Osteoblast (primary cell): Measurements from ENCODE around the gene RAMP1. TPM values are rescaled to one million over a fixed set of nuclear protein-coding genes. Genes with fewer than 3 reads are reported as not detected.

Experiments
- DNase-seq: peaks from one replicate; pipeline ENCODE4 v3.0.0; 2011; ENCODE audit warnings: low spot score, mixed read lengths; ENCODE audit not compliant: insufficient read length; ENCODE audit errors: missing footprints
- H2AFZ ChIP-seq: 2 replicates; pipeline ENCODE4 v1.6.0; 2011; ENCODE audit warnings: mild to moderate bottlenecking, low read length
- H3K27ac ChIP-seq: 2 replicates; pipeline ENCODE4 v1.5.1; 2011; ENCODE audit warnings: mild to moderate bottlenecking, low read depth, low read length, moderate library complexity
- H3K27me3 ChIP-seq: 2 replicates; pipeline ENCODE4 v1.6.0; 2012; ENCODE audit warnings: mild to moderate bottlenecking, control low read depth, inconsistent platforms, low read length, moderate library complexity; ENCODE audit not compliant: insufficient read depth
- H3K36me3 ChIP-seq: 2 replicates; pipeline ENCODE4 v1.5.1; 2011; ENCODE audit warnings: mild to moderate bottlenecking, low read length, control low read depth, moderate library complexity; ENCODE audit not compliant: insufficient read depth
- H3K4me1 ChIP-seq: 2 replicates; pipeline ENCODE4 v1.5.1; 2011; ENCODE audit warnings: mild to moderate bottlenecking, low read length, control low read depth, moderate library complexity; ENCODE audit not compliant: insufficient read depth
- H3K4me2 ChIP-seq: 2 replicates; pipeline ENCODE4 v1.6.0; 2011; ENCODE audit warnings: mild to moderate bottlenecking, low read length; ENCODE audit not compliant: insufficient read depth
- H3K4me3 ChIP-seq: fragments of 200-600 bp; sonication (generic); 3 replicates; pipeline ENCODE4 v1.5.1; 2012; ENCODE audit warnings: mild to moderate bottlenecking, low read length, inconsistent platforms; ENCODE audit not compliant: insufficient read depth
- H3K79me2 ChIP-seq: 2 replicates; pipeline ENCODE4 v1.6.0; 2012; ENCODE audit warnings: mild to moderate bottlenecking, low read length, control low read depth, inconsistent platforms; ENCODE audit not compliant: insufficient read depth
- H3K9me3 ChIP-seq: 2 replicates; pipeline ENCODE4 v1.5.1; 2011; ENCODE audit warnings: low read depth, low read length, control low read depth
- H4K20me1 ChIP-seq: 2 replicates; pipeline ENCODE4 v1.6.0; 2012; ENCODE audit warnings: mild to moderate bottlenecking, low read length, control low read depth; ENCODE audit not compliant: insufficient read depth
- CTCF ChIP-seq: IDR thresholded peaks from 2 replicates; pipeline ENCODE4 v1.5.1; 2011; ENCODE audit warnings: mild to moderate bottlenecking, low read depth, low read length, moderate library complexity; ENCODE audit errors: extremely low read depth
- total RNA-seq: library from RNA; depleted of rRNA; stranded (reverse); fragments of >200 nt; gene quantifications from 2 replicates; pipeline ENCODE4 v1.2.3, GENCODE V29; 2012

Gene RAMP1
- total RNA-seq, 1 donor = 1.8 TPM

GRCh38 chr2:237885111-237885930 lies 25.9 kb downstream of the RAMP1 start:
- Histone ChIP-seq H4K20me1 (no peaks in the 10 kb centered on the region), H3K27ac (no peak overlapping the region), H3K27me3 (no peaks in the 10 kb centered on the region), H3K4me1 (peaks cover 9% of the 10 kb centered on the region), H3K79me2 (no peaks in the 10 kb centered on the region), H2AFZ (no peak overlapping the region), H3K9me3 (no peaks in the 10 kb centered on the region), H3K36me3 (no peaks in the 10 kb centered on the region), H3K4me2 (no peak overlapping the region), H3K4me3 (no peak overlapping the region)
- DNase-seq = peak; percentile 50
- TF ChIP-seq CTCF = no peak

DNA sequence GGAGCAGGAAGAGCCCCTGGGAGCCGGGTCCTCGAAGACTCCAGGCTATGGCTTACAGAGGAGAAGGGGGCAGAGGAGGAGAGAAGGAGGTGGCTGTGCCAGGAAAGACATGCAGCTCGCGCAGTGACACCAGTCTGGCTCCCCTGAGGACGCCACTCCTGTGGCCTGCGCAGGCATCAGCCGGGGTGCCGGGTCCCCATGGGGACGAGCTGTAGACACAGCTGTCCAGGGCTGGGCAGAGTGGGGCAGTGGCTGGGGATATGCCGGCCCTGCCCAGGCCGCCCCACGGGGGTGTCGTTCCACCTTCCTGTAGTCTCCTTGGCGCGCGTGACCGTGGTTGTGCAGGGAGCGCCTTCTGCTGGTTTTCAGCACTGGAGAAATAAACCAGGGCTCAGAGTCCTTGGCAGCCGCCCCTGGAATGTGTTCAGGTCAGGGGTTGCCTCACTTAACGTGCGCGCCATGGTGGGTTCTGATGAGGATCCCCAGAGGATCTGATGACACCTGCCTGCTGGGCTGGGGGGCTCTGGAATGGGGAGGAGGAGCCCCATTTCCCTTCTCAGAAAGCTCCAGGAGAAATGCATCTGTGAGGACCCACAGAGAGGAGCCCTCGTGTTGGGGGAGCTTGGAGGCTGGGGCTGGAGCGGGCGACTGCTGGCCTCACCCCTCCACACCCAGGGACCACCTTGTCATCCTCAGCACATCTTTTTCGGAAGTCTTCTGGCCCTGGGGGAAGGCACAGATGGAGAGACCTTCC lies 26.7 kb downstream of the RAMP1 start:
- H3K4me1 ChIP-seq = peaks cover 9% of the 10 kb centered on the region
- H3K79me2 ChIP-seq = no peaks in the 10 kb centered on the region
- peak; percentile 52 for DNase-seq
- no peaks in the 10 kb centered on the region for H3K36me3 ChIP-seq
- H3K27ac ChIP-seq = no peak overlapping the region
- H3K4me2 ChIP-seq = no peak overlapping the region
- H4K20me1 ChIP-seq = no peaks in the 10 kb centered on the region
- no peaks in the 10 kb centered on the region for H3K27me3 ChIP-seq
- no peak for TF ChIP-seq CTCF
- no peaks in the 10 kb centered on the region for H3K9me3 ChIP-seq
- H2AFZ ChIP-seq = no peak overlapping the region
- H3K4me3 ChIP-seq = no peak overlapping the region

GRCh38 chr2:237886685-237887481 lies 27.5 kb downstream of the RAMP1 start:
- no peaks in the 10 kb centered on the region for H4K20me1 ChIP-seq
- H3K27ac ChIP-seq = no peak overlapping the region
- H2AFZ ChIP-seq = no peak overlapping the region
- H3K4me3 ChIP-seq = no peak overlapping the region
- H3K79me2 ChIP-seq = no peaks in the 10 kb centered on the region
- H3K4me1 ChIP-seq = peaks cover 9% of the 10 kb centered on the region
- H3K36me3 ChIP-seq = no peaks in the 10 kb centered on the region
- TF ChIP-seq CTCF = no peak
- no peaks in the 10 kb centered on the region for H3K27me3 ChIP-seq
- no peak overlapping the region for H3K4me2 ChIP-seq
- H3K9me3 ChIP-seq = no peaks in the 10 kb centered on the region
- peak; percentile 53 for DNase-seq
